Iris pigment epithelial cell (primary cell): Measurements from ENCODE around the gene CYBB.

ENCODE experiments used
- DNase-seq: peaks from one replicate; pipeline ENCODE4 v3.0.0-alpha.2; 2011; ENCODE audit warnings: low read depth

CYBB gene

GRCh38 chrX:37786624-37787422 lies 7.0 kb downstream of the CYBB start:
- DNase-seq: no peak

GRCh38 chrX:37787423-37787869 lies 7.6 kb downstream of the CYBB start:
- DNase-seq: no peak

- DNase-seq: no peak
These were observed 16.5 kb downstream of the CYBB start for GRCh38 chrX:37796310-37796709.

- DNase-seq: no peak
These were observed 16.9 kb downstream of the CYBB start for GRCh38 chrX:37796805-37797204.

- no peak for DNase-seq
These were observed 20.1 kb downstream of the CYBB start for GRCh38 chrX:37799936-37800335.

- no peak for DNase-seq
These were observed 20.9 kb downstream of the CYBB start for GRCh38 chrX:37800717-37801116.

GRCh38 chrX:37802028-37802427 lies 22.2 kb downstream of the CYBB start:
- no peak for DNase-seq

- DNase-seq: no peak
These were observed 23.2 kb downstream of the CYBB start for GRCh38 chrX:37803057-37803456.

- DNase-seq: no peak
These were observed 30.1 kb downstream of the CYBB start for GRCh38 chrX:37809970-37810369.

GRCh38 chrX:37812110-37812509 lies 32.3 kb downstream of the CYBB start:
- DNase-seq: no peak

GRCh38 chrX:37813570-37813969 lies 33.7 kb downstream of the CYBB start:
- no peak for DNase-seq

- DNase-seq: no peak
These were observed 35.5 kb downstream of the CYBB start for GRCh38 chrX:37815366-37815765.

- DNase-seq: no peak
These were observed 36.9 kb downstream of the CYBB start for GRCh38 chrX:37816766-37817165.

GRCh38 chrX:37817176-37817575 lies 37.3 kb downstream of the CYBB start:
- DNase-seq: no peak

GRCh38 chrX:37817579-37817978 lies 37.7 kb downstream of the CYBB start:
- no peak for DNase-seq

- DNase-seq: no peak
These were observed 38.2 kb downstream of the CYBB start for GRCh38 chrX:37818031-37818430.

GRCh38 chrX:37820646-37821045 lies 40.8 kb downstream of the CYBB start:
- DNase-seq: no peak

- no peak for DNase-seq
These were observed 44.8 kb downstream of the CYBB start for GRCh38 chrX:37824491-37825214.

GRCh38 chrX:37825215-37825842 lies 45.5 kb downstream of the CYBB start:
- peak; percentile 42 for DNase-seq

GRCh38 chrX:37829721-37830120 lies 49.9 kb downstream of the CYBB start:
- no peak for DNase-seq

- DNase-seq: no peak
These were observed 50.5 kb downstream of the CYBB start for GRCh38 chrX:37830371-37830770.

GRCh38 chrX:37834937-37835336 lies 55.1 kb downstream of the CYBB start:
- DNase-seq: peak; percentile 7

GRCh38 chrX:37840931-37841330 lies 61.1 kb downstream of the CYBB start:
- no peak for DNase-seq
